ENCODE data around the gene SLC15A4.
"Not testable (repeated sequence)": the region's sequence is repeated elsewhere in the genome, so short reads cannot be mapped to it uniquely, and the experiment has no call there.

SLC15A4 gene

DNA sequence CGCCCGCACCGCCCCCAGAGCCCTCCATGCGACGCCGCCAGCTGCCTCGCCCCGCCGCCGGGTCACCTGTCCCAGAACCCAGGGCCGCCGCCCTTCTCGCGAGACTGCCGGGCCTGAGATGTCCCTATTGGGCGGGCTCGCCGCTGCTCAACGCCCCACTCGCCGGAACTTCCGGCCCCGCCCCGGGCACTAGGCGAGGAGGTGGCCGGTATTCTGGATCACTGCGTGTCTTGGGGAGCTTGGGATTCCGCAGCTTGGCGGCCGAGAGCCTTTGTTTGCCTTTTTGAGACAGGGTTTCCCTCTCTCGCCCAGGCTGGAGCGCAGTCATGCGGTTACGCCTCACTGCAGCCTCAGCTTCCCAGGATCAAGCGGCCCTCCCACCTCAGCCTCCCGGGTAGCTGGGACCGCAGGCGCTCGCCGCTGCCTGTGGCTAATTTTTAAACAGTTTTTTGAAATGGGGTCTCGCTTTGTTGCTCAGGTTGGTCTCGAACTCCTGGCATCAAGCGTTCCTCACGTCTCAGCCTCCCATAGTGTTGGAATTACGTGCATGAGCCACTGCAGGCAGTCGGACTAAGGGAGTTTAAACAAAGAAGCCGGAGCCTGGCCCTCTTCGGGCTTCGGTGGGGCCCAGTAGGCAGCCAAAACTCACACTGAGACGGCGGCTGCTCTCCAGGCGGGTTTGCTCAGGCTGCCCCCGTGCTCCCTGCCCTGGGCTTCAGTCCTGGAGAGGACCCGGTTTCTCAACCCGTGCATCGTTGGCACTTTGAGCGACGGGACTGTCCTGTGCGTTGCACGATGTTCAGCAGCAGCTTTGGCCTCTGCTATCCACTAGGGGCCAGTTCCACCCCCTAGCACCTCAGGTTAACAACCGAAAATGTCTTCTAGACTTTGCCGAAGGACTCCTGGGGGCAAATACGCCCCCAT lies at the start of gene SLC15A4:
SLC15A4 (minus strand) TSS at position 43 of the 924 bp plus-strand sequence; CDS start at position 28, 15 bp downstream.
- DNase-seq = peak; percentile 36 to 98 (median 91)

DNA sequence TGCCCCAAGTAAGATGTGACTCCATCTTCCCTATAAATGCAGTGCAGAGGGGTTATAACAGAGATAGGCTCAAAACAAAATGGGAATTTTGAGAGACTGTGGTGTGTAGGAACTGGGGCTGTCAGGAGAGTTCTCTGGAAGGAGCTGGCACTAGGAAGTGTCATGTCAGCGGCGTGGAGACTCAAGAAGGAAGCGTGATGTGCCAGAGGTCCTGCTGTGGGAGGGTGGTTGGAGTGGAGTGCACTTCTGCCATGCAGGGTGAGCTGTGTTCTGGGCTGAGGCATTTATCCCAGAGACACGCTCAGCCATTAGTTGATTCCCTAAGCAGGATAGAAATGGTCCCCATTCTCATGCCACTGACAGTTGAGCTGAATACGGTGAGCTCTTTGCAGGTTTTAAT lies 48.5 kb upstream of the SLC15A4 start:
- peak in 6 of 51 donors; percentile 5 to 17 (median 14) for DNase-seq

DNA sequence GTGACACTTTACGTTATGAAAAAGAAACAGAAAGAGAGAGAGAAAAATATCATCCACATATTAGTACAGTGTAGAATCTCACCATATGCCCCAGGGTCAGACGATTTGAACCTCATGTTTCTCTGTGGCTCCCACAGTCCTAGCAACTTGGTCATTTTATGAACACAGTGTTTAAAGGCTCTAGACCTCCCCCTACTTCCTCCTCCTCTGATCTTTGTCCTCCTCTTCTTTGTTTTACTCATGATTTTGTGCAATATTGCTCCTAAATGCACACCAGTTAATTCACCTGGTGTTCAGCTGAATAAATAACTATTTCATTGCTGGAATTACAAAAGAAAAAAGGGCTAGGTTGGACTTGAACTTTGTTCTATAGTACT lies 47.7 kb upstream of the SLC15A4 start:
- no peak for DNase-seq

DNA sequence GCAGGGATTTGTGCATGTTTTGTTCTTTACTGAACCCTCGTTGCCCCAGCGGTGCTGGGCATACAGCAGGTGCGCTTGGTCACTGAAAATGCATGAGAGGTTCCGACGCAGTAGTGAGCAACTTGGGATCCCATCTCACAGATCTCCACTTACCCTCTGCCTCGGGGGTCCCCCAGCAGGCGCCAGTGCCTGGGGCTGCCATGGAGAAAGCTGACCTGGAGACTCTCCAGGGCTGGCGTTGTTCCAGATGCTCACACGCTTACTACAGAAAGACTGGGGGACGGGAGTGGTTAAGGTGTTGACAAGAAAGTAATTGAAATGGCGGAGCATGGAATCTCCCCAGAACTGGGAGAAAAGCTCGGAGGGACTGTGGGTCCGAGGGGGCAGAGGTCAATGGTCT lies 43.7 kb upstream of the SLC15A4 start:
- no peak for DNase-seq

DNA sequence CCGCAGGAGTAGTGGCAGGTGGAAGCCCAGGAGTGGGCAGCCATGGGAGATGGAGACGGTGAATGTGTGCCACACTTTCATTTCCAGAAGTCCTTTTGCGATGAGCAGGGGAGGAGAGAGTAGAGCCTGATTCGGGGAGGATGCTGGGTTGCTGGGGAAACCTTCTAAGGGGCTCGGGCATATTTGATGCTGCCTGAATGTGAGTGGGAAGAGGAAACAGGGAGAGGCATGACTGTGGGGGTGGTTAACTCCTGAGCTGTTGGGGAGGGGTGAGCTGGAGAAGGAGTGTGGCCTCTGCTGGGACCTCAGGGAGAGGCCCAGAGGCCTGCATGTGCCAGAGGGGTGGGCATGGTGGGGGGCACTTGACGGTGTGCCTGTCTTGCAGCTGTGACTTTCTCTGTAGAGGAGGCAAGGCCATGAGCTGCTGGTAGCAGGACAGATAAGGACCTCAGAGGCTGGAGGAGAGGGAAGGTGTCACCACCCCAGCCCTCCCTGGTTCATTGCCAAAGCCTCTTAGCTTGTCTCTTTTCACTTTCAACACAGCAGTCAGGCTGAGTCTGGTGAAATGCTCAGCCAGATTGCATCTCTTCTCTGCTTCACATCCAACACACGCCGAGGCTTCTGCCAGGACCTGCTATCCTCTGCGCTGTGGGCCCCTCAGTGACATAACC lies 40.9 kb upstream of the SLC15A4 start:
- peak in 3 of 51 donors; percentile 61 to 80 (median 68) for DNase-seq

DNA sequence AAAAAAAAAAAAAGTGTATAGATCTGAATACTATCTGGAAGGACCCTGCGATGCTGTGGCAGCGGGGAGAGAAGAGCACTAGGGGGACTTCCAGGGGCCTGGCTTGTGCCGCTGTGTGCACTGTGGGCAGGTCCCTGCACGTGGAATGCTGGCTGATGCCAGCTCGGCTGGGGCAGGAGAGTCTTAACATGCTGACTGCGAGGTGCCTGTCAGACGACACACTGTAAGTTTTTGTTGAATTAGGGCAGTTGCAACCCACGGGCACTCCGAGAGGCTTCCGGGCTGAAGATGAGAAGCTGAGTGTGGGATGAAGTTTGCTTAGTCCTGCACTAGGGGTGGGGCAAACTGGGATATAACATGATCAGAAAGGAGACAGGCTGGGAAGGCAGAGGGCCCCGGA lies 40.2 kb upstream of the SLC15A4 start:
- no peak for DNase-seq

DNA sequence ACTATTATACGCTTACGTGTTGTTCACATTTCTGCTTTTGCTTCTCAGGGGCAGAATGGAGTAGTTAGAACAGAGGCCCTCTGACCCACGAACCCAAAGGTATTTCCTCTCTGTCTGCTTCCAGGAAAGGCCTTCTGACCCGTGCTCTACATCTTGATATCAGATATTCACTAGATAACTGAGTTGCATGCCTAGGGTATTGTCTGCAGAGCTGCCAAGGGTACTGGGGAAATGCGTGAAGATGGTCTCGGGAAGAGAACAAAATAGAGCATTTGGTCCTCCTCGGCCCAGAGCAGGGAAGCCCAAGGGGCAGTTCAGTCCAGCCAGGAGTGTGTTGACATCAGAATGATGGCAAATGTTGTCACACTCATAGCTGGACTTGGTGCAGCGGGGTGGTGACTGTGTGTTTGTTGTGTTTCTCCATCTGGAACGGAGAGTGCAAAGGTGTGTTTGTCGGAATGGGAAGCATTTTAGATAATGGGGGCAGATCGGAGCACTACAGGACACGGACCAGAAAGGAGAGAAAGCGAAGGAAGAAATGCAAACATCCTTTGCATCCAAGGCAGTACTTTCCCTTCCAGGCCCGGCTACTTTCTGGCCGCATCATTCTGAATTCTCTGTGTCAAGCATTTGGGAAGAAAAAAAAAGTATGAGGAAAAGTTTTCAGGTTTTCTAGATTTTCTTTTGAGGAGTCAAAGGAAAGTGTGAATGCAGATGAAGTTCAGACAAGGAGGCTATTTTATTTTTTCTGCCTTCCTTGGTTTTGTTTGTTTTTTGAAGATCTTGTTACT lies 37.7 kb upstream of the SLC15A4 start:
- DNase-seq = no peak

DNA sequence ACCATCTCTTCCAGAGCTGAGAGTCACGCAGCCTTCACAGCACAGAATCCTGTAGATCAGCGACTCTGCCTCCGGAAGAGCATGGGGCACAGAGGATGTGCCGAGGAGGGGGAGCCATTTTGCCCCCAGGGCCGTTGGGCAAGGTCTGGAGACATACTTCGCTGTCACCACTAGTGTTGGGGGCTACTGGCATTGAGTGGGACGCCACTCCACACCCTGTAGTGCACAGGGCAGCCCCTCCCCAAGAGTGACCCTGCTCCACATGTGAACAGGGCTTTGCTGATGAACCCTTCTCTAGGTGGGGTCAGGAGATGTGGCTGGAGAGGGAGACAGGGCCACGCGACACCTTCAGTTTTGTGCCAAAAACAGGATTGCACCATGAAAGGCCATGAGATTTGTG lies 35.6 kb upstream of the SLC15A4 start:
- DNase-seq = no peak

DNA sequence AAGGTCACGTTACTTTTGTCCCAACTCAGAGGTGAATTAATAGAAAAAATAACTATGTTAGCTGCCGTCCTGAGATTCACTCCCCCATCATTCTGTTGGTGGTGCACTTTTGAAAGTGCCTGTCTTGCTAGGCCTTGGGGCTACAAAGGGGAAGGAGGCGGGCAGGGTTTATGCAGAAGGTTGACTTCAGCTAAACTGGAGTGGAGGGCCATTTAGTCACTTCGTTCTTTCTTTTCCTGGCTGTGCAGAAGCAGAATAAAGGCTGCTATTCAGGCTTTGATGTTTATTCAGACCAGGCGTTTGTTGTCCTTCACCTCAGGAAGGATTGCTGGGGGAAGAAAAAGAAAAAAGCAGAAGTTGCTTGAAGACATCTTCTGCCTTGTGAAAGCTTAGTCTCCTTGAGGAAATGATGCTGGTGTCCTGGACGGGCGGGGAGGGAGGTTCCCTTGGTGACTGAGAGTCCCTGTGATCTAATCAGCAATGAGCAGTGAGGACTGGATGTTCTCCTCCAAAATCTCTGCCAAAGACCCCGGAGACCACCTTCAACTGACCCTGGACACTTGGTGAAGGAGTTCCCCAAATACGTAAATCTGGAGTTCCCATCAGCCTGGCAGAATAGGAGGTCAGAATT lies 33.5 kb upstream of the SLC15A4 start:
- no peak for DNase-seq

DNA sequence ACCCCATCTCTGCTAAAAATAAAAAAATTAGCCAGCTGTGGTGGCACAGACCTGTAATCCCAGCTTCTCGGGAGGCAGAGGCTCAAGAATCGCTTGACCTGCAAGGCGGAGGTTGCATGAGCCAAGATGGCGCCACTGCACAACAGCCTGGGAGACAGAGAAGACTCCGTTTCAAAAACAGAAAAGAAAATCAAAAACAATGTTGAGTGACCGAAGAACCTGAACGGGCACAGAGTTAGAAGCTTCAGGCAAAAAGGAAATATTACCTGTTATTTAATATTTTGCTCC lies 33.0 kb upstream of the SLC15A4 start:
- DNase-seq = no peak

DNA sequence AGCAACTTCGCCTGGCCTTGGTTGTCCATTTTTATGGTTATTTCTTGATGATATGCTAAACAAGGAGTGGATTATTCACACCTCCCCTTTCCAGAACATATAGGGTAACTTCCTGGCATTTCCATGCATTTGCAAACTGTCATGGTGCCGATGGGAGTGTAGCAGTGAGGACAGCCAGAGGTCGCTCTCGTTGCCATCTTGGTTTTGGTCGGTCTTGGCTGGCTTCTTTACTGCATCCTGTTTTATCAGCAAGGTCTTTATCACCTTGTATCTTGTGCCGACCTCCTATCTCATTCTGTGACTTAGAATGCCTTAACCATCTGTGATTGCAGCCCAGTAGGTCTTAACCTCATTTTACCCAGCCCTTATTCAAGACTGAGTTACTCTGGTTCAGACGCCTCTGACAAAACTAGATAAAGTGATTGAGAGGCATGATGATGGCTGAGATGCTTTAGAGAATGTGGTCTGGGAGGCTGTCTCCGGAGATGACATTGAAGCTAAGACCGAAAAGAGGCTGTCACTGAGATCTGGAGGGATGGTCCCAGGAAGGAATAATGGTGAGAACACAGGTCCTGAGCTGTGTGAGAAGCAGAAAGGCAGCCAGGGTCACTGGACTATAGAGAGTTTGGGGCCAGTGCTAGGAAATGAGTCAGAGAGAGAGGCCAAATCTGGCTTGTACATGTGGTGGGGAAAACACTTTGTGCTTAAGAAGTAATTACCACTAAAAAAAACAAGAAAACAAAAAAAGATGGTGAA lies 32.5 kb upstream of the SLC15A4 start:
- DNase-seq = no peak

DNA sequence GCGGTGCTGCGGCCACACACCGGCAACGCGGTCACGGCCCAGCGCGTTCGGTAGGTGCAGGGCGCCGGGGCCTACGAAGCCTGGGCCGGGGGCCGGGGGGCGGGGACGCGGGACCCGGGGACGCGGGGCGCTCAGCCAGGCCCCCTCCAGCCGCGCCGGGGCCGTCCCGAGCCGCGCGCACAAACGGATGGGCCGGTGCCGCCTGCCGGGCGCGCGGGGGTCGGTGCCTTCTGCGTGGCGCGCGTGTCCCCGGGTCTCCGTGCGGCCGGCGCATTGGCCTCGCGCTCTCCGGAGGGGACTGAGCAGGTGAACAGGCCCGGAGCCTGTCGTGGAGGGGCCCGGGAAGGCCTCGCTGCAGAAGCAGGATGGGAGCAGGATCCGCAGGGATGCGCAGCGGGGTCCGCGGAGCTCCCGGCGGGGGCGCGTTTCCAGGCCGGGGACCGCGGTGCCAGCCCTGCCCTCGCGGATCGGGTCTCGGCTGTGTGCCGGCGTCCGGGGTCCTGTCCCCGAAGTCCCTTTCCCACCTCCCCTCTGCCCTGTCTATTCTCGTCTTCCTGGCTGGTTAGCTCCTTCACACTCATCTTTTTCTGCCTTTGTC lies 29.9 kb upstream of the SLC15A4 start:
- peak in 3 of 51 donors; percentile 29 to 46 (median 42) for DNase-seq

DNA sequence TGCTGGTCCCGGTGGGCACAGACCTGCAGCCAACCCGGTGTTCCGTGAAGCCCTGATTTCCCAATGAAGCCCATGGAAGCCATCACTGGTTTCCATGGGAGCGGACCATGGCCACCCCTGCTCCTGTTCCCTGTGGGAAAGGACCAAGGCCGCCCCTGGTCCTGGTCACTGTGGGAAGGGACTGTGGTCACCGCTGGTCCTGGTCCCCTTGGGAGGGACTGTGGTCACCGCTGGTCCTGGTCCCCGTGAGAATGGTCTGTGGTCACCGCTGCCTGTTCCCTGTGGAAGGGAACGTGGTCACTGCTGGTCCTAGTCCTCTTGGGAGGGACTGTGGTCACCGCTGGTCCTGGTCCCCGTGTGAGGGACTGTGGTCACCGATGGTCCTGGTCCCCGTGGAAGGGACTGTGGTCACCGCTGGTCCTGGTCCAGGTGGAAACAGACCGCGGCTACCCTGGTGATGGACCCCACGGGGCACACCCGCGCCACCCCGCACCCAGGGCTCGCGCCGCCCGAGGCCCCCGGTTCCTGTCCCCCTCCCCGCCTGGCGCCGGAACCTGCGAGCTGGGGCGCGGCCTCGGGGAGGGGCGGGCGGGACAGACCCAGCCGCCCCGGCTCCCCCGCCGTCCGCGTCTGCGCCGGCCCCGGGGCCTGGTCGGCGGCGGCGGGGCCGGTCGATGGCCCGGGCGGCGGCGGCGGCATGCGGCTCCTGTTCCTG lies 29.3 kb upstream of the SLC15A4 start, which contains the start of gene GLT1D1:
GLT1D1 (plus strand) TSS at position 594 of the 715 bp plus-strand sequence; CDS start at position 698, 104 bp downstream.
- no peak for DNase-seq

DNA sequence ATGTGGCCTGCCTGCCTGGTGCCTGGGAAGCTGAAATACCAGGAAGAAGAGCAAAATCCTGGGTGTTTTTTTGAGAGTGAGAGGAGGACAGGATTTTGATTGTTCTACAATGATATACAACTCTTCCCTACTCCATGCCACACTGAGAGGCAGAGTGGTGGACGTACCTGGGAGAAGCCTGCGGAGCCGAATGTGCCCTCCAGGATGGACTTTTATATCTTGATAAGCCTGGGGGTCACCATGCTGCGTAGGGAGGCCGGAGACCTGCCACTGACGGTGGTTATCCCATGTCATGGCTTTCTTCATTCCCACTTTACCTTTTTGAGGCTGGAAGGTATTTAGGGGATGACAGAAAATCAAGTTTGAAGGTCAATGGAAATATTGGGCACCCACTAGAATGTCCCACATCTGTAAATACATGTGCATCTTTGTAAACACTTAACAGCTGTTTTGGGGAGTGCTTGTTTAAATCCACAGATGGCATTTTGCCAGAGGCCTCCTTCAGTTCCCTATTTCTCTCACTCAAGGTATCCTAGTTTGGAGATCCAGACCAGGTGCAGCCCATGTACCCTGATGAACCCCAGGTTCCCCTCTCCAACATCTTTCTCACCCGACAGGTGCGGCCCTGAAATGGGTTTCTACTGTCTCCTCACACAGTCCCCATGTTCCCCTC lies 28.4 kb upstream of the SLC15A4 start:
- no peak for DNase-seq

DNA sequence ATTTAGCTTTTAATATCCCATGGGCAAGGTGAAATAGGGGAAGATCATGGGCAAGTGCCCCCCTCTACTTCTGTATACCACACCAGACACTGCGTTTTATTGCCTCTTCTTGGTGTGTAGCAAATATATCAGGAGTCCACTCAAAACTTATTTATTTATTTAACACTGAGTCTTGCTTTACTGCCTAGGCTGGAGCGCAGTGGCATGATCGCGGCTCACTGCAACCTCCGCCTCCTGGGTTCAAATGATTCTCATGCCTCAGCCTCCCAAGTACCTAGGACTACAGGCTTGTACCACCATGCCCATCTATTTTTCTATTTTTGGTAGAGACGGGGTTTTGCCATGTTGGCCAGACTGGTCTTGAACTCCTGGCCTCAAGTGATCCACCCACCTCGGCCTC lies 27.7 kb upstream of the SLC15A4 start:
- not testable (repeated sequence) for DNase-seq

DNA sequence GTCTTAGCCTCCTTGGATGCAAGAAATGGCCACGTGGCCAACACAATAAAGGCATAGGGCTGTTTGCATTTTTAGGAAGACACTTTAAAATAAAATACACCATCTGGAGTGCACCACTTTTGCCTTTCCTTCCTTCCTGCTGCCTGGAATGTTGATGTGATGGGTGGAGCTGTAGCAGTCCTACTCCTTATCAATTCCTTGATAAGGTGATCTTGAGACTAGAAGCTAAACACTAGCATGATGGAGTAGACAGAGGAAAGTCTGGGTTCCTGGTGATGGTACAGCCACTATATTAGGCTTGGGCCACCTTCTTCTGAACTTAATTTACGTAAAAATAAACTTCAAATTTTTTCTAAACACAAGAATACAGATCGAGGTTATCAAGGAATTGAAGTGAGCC lies 26.6 kb upstream of the SLC15A4 start:
- no peak for DNase-seq

DNA sequence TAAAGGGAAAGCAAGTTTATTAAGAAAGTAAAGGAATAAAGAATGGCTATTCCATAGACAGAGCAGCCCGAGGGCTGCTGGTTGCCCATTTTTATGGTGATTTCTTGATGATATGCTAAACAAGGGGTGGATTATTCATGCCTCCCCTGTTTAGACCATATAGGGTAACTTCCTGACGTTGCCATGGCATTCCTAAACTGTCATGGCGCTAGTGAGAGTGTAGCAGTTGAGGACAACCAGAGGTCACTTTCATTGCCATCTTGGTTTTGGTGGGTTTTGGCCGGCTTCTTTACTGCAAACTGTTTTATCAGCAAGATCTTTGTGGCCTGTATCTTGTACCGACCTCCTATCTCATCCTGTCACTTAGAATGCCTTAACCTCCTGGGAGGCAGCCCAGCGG lies 26.0 kb upstream of the SLC15A4 start:
- DNase-seq = not testable (repeated sequence)

DNA sequence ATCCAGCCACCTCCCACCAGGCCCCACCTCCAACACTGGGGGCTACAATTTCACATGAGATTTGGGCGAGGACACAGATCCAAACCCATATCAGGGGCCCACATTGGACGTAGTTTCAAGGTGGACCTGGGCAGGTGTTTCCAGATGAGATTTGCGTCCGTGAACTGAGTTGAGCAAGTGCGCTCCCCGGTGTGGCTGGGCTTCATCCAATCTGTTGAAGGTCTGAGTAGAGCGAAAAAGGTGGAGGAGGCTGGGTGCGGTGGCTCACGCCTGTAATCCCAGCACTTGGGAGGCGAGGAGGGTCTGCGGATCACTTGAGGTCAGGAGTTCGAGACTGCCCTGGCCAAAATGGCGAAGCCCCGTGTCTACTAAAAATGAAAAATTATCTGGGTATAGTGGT lies 24.6 kb upstream of the SLC15A4 start:
- no peak for DNase-seq

DNA sequence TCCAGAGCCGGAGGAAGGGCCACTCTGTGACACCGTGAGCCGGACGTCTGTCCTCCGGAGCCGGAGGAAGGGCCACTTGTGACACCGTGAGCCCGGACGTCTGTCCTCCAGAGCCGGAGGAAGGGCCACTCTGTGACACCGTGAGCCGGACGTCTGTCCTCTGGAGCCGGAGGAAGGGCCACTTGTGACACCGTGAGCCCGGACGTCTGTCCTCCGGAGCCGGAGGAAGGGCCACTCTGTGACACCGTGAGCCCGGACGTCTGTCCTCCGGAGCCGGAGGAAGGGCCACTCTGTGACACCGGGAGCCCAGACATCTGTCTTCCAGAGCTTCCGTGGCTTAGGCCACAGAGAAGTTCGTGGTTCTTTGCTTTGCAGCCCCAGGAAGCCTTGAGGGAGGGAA lies 22.9 kb upstream of the SLC15A4 start:
- DNase-seq = not testable (repeated sequence)

All from hypothalamus (tissue), 51 donors.